NT2/D1 (cell line): ENCODE data around the gene CUTA.

ENCODE experiments used
- SUZ12 ChIP-seq: IDR thresholded peaks from 2 replicates; pipeline ENCODE4 v1.6.1; 2011; ENCODE audit not compliant: insufficient read length, insufficient read depth; ENCODE audit errors: extremely low read depth
- YY1 ChIP-seq: IDR thresholded peaks from 2 replicates; pipeline ENCODE4 v1.6.1; 2011; ENCODE audit not compliant: insufficient read length, insufficient read depth

DNA sequence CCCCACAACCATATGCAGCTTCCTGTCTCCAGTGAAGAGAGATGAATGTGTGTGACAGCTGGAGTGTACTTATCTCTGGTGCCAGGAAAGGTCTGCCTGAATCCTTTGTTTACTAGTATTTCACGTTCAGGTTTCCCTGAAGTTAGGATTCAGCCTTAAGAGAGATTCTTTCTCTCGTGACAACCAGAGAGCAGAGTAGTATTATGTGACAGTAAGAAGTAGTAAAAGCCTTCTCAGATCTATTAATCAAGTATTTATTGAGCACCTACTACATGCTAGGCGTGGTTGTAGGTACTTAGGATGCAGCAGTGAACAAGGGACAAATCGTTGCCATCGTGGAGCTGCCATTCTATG lies 25.3 kb downstream of the CUTA start:
- TF ChIP-seq SUZ12 (no peak), YY1 (no peak)
